KMS-11 (cell line): ENCODE data around the gene UPK1B.

Experiments
- H2AFZ ChIP-seq: fragments of 200-600 bp; sonication (generic); 2 replicates; pipeline ENCODE4 v1.6.1; 2016; ENCODE audit warnings: antibody characterized with exemption, mixed run types, low read depth
- H3K27ac ChIP-seq: fragments of 200-600 bp; sonication (generic); 2 replicates; pipeline ENCODE4 v1.6.1; 2016; ENCODE audit warnings: mild to moderate bottlenecking, mixed run types
- H3K27me3 ChIP-seq: fragments of 200-600 bp; sonication (generic); 2 replicates; pipeline ENCODE4 v1.6.1; 2017; ENCODE audit warnings: mild to moderate bottlenecking, low read depth, mixed run types, moderate library complexity; ENCODE audit not compliant: insufficient read depth
- H3K36me3 ChIP-seq: fragments of 200-600 bp; sonication (generic); 2 replicates; pipeline ENCODE4 v1.6.1; 2017; ENCODE audit warnings: mild to moderate bottlenecking, mixed run types; ENCODE audit not compliant: insufficient read depth
- H3K4me1 ChIP-seq: fragments of 200-600 bp; sonication (generic); 2 replicates; pipeline ENCODE4 v1.6.1; 2016; ENCODE audit warnings: mild to moderate bottlenecking, low read depth, mixed run types; ENCODE audit not compliant: poor library complexity, severe bottlenecking
- H3K4me2 ChIP-seq: fragments of 200-600 bp; sonication (generic); 2 replicates; pipeline ENCODE4 v1.7.0; 2016; ENCODE audit warnings: mild to moderate bottlenecking, mixed run types
- H3K4me3 ChIP-seq: fragments of 200-600 bp; sonication (generic); IDR thresholded peaks from 2 replicates; pipeline ENCODE4 v1.6.1; 2017; ENCODE audit warnings: low read depth, low read length, mixed read lengths; ENCODE audit not compliant: insufficient read depth
- H3K79me2 ChIP-seq: fragments of 200-600 bp; sonication (generic); 2 replicates; pipeline ENCODE4 v1.6.1; 2016; ENCODE audit warnings: low read depth, mixed run types; ENCODE audit not compliant: insufficient read depth
- H3K9ac ChIP-seq: fragments of 200-600 bp; sonication (generic); 2 replicates; pipeline ENCODE4 v1.6.1; 2016; ENCODE audit warnings: mild to moderate bottlenecking, mixed run types
- H4K20me1 ChIP-seq: fragments of 200-600 bp; sonication (generic); 2 replicates; pipeline ENCODE4 v1.6.1; 2016; ENCODE audit warnings: mild to moderate bottlenecking, mixed run types; ENCODE audit not compliant: insufficient read depth
- CTCF ChIP-seq: fragments of 200-600 bp; sonication (generic); conservative IDR thresholded peaks from 2 replicates; pipeline ENCODE4 v1.6.1; 2017; ENCODE audit warnings: low read depth, mild to moderate bottlenecking, antibody characterized with exemption, low read length, moderate library complexity, mixed read lengths

UPK1B gene

GRCh38 chr3:119140466-119140865 is 32.9 kb upstream of the UPK1B start:
- no peak for TF ChIP-seq CTCF
- Histone ChIP-seq H3K36me3 (no peaks in the 10 kb centered on the region), H3K9ac (no peak overlapping the region), H3K4me1 (no peaks in the 10 kb centered on the region), H2AFZ (no peak overlapping the region), H4K20me1 (no peaks in the 10 kb centered on the region; the same call in 1 of the 2 replicates), H3K4me3 (no peak overlapping the region), H3K27ac (no peak overlapping the region), H3K79me2 (no peaks in the 10 kb centered on the region), H3K4me2 (no peak overlapping the region), H3K27me3 (no peaks in the 10 kb centered on the region)

- Histone ChIP-seq H3K9ac (no peak overlapping the region), H2AFZ (no peak overlapping the region), H3K4me2 (no peak overlapping the region), H3K79me2 (no peaks in the 10 kb centered on the region), H3K4me3 (no peak overlapping the region), H3K27me3 (no peaks in the 10 kb centered on the region), H3K4me1 (no peaks in the 10 kb centered on the region), H3K36me3 (no peaks in the 10 kb centered on the region), H3K27ac (no peak overlapping the region), H4K20me1 (no peaks in the 10 kb centered on the region; the same call in 1 of the 2 replicates)
- no peak for TF ChIP-seq CTCF
Measured at GRCh38 chr3:119145128-119145499, 28.3 kb upstream of the UPK1B start.

GRCh38 chr3:119145500-119146167 is 27.8 kb upstream of the UPK1B start, which contains the start of gene TEX55:
TEX55 (plus strand) TSS chr3:119146165; CDS start chr3:119146190, 25 bp downstream.
- Histone ChIP-seq H3K27me3 (no peaks in the 10 kb centered on the region), H3K79me2 (no peaks in the 10 kb centered on the region)

GRCh38 chr3:119146578-119147375 is 26.6 kb upstream of the UPK1B start:
- TF ChIP-seq CTCF, result no peak
- H3K9ac ChIP-seq, result no peak overlapping the region
- no peaks in the 10 kb centered on the region for H3K27me3 ChIP-seq
- no peak overlapping the region for H3K4me2 ChIP-seq
- no peak overlapping the region for H2AFZ ChIP-seq
- no peaks in the 10 kb centered on the region for H3K79me2 ChIP-seq
- no peaks in the 10 kb centered on the region for H3K4me1 ChIP-seq
- no peaks in the 10 kb centered on the region for H4K20me1 ChIP-seq
- no peaks in the 10 kb centered on the region for H3K36me3 ChIP-seq
- no peak overlapping the region for H3K4me3 ChIP-seq
- H3K27ac ChIP-seq, result no peak overlapping the region

More at GRCh38 chr3:119145500-119146167, 27.8 kb upstream of the UPK1B start, which contains the start of gene TEX55:
- Histone ChIP-seq H3K36me3 (no peaks in the 10 kb centered on the region), H3K4me2 (no peak within 1 kb of the TSS), H3K4me1 (no peaks in the 10 kb centered on the region), H3K27ac (no peak within 1 kb of the TSS), H3K9ac (no peak within 1 kb of the TSS), H3K4me3 (no peak within 1 kb of the TSS), H4K20me1 (no peaks in the 10 kb centered on the region; the same call in 1 of the 2 replicates), H2AFZ (0 out of 2 replicates have a peak within 1 kb of the TSS, but pooled peaks have one; percentile 14)
- peak; percentile 55 for TF ChIP-seq CTCF
